ENCODE results near the gene DAPP1.
"Not testable (repeated sequence)": the region's sequence is repeated elsewhere in the genome, so short reads cannot be mapped to it uniquely, and the experiment has no call there.

The DAPP1 gene, protein sequence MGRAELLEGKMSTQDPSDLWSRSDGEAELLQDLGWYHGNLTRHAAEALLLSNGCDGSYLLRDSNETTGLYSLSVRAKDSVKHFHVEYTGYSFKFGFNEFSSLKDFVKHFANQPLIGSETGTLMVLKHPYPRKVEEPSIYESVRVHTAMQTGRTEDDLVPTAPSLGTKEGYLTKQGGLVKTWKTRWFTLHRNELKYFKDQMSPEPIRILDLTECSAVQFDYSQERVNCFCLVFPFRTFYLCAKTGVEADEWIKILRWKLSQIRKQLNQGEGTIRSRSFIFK

DNA sequence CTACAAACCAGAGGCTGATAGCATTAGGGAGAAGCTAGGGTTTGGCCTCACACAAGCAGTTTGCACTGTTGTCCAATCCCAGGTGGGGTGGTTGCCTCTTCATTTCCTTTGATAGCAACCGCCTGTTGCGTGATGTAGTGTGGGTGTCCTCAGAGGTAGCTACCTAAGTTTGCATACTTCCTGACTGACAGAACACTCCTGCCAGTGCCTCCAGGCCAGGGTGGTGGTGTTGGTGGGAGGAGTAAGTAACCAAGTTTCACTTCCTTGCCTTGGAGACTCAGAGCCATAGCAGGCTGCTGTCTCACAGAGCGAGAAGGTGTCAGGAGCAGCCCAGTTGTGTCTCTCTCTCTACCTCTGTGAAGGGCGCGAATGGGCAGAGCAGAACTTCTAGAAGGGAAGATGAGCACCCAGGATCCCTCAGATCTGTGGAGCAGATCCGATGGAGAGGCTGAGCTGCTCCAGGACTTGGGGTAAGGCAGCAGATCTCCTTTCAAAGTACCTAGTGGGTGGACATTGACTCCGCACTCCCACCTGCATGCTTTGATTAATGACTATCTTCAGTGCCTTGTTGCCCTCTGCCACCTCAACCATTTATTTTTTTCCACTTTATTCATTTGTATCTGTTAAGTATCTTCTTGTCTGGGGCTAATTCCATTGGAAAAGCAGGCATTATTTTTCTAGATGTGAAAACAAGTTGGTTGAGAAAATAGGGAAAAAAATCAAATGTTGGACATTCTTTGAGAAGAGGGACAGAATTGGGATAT lies at the start of gene DAPP1:
DAPP1 (plus strand) TSS at position 283 of the 764 bp plus-strand sequence; CDS start at position 370, 87 bp downstream.
- DNase-seq (peak; percentile 71), ATAC-seq (peak; percentile 95)
- Mint-ChIP-seq H3K4me1 (peaks cover 83% of the 10 kb centered on the region), H3K4me3 (peak within 1 kb of the TSS; percentile 81), H3K36me3 (ENCODE audit: low read depth) (peaks cover 9% of the 10 kb centered on the region), H3K27me3 (no peaks in the 10 kb centered on the region), H3K27ac (peak within 1 kb of the TSS; percentile 90), H3K9me3 (no peaks in the 10 kb centered on the region)

DNA sequence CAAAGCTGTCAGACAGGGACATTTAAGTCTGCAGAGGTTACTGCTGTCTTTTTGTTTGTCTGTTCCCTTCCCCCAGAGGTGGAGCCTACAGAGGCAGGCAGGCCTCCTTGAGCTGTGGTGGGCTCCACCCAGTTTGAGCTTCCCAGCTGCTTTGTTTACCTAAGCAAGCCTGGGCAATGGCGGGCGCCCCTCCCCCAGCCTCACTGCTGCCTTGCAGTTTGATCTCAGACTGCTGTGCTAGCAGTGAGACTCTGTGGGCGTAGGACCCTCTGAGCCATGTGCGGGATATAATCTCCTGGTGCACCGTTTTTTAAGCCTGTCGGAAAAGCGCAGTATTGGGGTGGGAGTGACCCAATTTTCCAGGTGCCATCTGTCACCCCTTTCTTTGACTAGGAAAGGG lies 45.8 kb upstream of the DAPP1 start:
- not testable (repeated sequence) for H3K4me3 Mint-ChIP-seq, ATAC-seq
- peaks cover 16% of the 10 kb centered on the region for H3K9me3 Mint-ChIP-seq

DNA sequence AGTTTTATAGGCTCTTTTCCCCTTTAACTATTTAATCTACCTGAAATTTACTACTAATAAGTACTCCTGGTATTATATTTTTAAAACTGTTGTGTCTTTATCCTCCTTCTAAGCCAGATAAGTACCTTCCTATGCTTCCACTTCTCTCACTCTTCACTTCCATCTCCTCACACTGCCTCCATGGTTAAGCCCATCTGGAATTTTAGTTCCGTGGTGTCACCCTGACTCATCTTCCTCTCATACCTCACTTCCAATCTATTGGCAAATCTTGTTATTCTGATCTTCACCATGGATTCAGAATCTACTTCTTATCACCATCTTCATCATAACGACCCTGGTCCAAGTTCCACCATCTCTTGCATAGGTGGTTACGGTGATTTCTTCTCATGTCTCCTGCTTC lies 32.7 kb upstream of the DAPP1 start:
- ATAC-seq (no peak), DNase-seq (no peak)
- H3K4me1 Mint-ChIP-seq: no peaks in the 10 kb centered on the region
- H3K27me3 Mint-ChIP-seq: peaks cover 4% of the 10 kb centered on the region
- H3K9me3 Mint-ChIP-seq: no peaks in the 10 kb centered on the region
- no peaks in the 10 kb centered on the region for H3K36me3 Mint-ChIP-seq (ENCODE audit: low read depth)
- no peak overlapping the region for H3K4me3 Mint-ChIP-seq
- no peak overlapping the region for H3K27ac Mint-ChIP-seq

More for the DNA sequence above, 45.8 kb upstream of the DAPP1 start:
- not testable (repeated sequence) for H3K4me1 Mint-ChIP-seq; H3K27ac Mint-ChIP-seq; DNase-seq; H3K36me3 Mint-ChIP-seq (ENCODE audit: low read depth); H3K27me3 Mint-ChIP-seq

DNA sequence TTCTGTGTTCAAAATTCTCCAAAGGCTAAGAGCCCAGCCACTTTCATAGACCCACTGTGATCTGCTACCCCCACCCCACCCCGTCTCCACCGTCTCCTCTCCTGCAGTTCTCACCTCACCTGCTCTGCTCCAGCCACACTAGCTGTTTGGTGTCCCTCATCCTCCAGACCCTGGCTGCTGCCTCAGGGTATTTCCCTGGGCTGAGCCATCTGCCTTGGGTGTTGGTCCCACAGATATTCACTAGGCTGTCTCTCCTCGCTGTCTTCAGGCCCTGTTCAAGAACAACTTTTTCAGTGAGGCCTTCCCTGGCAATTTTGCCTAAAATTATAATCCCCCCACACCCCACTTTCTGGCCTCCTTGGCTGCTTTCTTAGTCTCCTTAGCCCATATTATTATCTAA lies 31.8 kb upstream of the DAPP1 start:
- peaks cover 10% of the 10 kb centered on the region for H3K27me3 Mint-ChIP-seq
- no peak for DNase-seq
- H3K9me3 Mint-ChIP-seq: no peaks in the 10 kb centered on the region
- H3K4me3 Mint-ChIP-seq: no peak overlapping the region
- no peaks in the 10 kb centered on the region for H3K4me1 Mint-ChIP-seq
- H3K36me3 Mint-ChIP-seq (ENCODE audit: low read depth): no peaks in the 10 kb centered on the region
- no peak overlapping the region for H3K27ac Mint-ChIP-seq
- ATAC-seq: no peak

DNA sequence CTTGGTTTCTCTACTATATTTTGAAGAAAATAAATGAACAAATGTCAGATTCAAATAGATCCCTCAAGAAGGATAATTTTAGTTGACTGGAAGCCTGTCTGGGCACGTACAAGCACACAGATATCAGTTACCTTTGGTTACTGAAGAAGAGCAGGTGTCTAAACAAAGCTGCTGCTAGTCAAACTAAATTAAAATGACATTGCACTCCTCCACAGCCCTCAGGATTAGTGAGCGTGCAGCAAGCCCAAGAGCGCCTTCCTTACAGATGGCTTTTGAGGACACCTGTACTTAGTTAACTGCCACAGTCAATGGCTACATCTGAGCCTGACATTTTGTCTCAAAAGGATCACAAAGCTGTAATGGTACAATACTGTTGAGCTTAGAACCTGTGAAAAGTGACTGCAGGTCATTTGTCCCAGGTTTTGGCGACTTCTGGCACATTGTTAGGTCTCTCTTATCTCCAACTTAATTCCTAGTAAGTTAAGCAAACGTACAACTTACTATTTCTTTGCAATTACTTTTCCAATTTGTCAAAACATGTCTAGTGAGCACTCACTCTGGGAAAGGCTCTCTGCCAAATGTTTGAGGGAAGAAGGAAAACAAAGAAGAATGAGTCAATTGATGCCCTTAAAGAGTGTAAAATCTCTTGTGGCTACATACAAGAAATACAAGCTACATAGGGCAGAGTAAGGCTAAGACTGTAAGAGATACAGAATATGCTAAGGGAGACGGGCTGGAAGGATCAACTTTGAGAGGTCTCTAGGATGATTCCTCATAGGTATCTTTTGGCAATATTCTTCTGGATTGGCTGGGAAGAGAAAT lies 25.6 kb upstream of the DAPP1 start:
- Mint-ChIP-seq H3K4me3 (no peak overlapping the region), H3K36me3 (ENCODE audit: low read depth) (no peaks in the 10 kb centered on the region), H3K9me3 (no peaks in the 10 kb centered on the region), H3K27me3 (peaks cover 24% of the 10 kb centered on the region), H3K27ac (no peak overlapping the region), H3K4me1 (no peaks in the 10 kb centered on the region)
- DNase-seq (no peak), ATAC-seq (no peak)

DNA sequence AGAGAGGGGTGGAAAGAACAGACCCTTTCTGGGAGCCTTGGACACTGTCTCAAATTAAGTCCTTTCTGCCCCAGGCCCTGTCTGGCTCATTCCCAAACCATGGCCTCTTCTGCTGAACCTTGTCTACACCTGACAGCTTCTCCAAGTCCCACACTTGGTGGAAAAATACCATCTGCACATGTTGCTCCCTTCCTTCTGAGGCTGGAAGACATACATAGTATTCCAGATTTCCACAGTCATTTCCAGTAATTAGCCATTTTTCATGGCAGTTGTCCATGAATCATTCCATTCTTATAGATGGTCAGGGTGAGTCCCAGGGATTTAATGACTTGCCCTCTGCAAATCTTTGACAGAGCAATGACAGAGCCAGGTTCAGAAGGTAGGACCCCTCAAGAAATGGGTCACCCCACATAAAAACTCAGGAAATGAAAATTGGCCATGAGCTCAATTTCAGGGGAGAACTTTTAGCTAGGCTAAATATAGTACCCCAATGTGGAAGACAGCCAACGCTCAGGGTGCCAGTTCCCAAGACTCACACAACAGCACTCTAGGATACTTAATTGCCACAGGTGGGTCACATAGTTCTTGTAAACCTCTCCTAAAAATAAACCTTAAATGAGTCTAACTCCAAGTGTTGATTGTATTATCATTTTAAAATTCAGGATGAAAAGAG lies 16.2 kb upstream of the DAPP1 start:
- H3K4me3 Mint-ChIP-seq: no peak overlapping the region
- no peaks in the 10 kb centered on the region for H3K9me3 Mint-ChIP-seq
- H3K36me3 Mint-ChIP-seq (ENCODE audit: low read depth): no peaks in the 10 kb centered on the region
- H3K27ac Mint-ChIP-seq: no peak overlapping the region
- no peaks in the 10 kb centered on the region for H3K4me1 Mint-ChIP-seq
- ATAC-seq: no peak
- peaks cover 44% of the 10 kb centered on the region for H3K27me3 Mint-ChIP-seq
- DNase-seq: no peak

DNA sequence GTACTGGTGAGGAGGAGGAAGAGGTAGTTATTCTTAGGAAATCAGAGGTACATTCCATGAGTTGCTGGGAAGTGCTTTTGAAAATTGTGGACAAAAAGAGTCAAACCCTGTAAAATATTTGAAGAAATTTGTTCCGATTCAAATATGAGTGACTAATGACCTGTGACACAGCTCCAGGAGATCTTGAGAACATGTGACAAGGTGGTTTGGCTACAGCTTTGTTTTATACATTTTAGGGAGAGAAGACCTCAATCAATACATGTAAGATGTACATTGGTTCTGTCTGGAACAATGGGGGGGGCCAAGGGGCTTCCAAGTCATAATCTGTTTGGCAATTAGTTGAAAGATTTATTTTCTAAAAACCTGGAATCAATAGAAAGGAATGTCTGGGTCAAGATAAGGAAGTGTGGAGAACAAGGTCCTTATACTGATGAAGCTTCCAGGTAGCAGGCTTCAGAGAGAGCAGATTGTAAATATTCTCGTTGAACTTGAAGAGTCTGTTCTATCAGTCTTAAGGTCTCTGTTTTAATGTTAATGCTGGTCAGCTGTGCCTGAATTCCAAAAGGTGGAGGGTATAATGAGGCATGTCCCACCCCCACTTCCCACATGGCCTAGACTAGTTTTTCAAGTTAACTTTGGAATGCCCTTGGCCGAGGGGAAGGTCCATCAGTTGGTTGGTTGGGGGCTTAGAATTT lies 15.5 kb upstream of the DAPP1 start:
- H3K4me3 Mint-ChIP-seq: no peak overlapping the region
- H3K27me3 Mint-ChIP-seq: peaks cover 37% of the 10 kb centered on the region
- no peak overlapping the region for H3K27ac Mint-ChIP-seq
- H3K9me3 Mint-ChIP-seq: no peaks in the 10 kb centered on the region
- no peak for DNase-seq
- no peak for ATAC-seq
- H3K36me3 Mint-ChIP-seq (ENCODE audit: low read depth): no peaks in the 10 kb centered on the region
- H3K4me1 Mint-ChIP-seq: no peaks in the 10 kb centered on the region

DNA sequence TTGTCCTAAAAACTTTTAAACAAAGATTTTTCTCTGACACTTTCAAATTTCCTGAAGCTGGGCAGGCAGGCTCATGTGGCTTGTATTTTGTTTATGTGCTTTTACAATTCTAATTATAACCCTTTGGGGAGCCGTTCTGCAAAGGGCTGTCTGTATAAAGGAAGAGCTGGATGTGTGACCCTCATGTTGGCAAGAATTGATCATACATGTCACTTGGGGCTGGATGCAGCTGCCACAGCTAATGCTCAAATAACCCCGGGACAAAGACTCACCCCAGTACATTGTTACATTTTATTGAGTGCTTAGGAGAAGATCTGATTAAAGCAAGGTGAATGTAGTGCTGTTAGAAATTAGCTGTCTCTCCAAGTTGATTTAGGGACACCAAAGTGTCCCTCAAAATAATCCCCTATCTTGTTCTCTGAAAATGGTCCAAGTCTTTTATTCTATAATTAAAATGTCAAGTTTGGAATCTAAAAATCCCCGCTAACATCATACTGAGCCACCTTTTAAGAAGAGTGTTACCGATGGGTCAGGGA lies 13.0 kb upstream of the DAPP1 start:
- Mint-ChIP-seq H3K4me1 (no peaks in the 10 kb centered on the region), H3K27ac (no peak overlapping the region), H3K9me3 (no peaks in the 10 kb centered on the region), H3K27me3 (peaks cover 29% of the 10 kb centered on the region), H3K4me3 (no peak overlapping the region), H3K36me3 (ENCODE audit: low read depth) (no peaks in the 10 kb centered on the region)
- ATAC-seq: no peak
- no peak for DNase-seq

DNA sequence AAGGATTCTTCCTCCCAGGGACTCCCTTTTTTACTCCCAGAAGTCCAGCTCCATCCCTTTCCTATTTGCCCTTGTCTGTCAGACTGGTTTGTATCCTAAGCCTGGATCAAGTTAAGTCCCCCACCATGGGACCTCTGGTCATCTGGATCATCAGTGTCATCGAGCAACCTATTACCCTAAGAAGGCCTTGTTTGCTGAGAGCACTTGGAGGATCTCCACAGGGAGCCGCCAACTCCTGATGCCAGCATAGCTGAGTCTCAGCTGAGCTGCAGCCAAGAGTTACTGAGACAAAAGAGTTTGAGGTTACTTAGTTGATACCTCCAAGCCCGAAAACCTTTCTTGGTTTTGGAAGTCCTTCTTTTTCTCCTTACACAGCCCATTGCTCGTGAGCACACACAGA lies 10.1 kb upstream of the DAPP1 start:
- no peaks in the 10 kb centered on the region for H3K36me3 Mint-ChIP-seq (ENCODE audit: low read depth)

DNA sequence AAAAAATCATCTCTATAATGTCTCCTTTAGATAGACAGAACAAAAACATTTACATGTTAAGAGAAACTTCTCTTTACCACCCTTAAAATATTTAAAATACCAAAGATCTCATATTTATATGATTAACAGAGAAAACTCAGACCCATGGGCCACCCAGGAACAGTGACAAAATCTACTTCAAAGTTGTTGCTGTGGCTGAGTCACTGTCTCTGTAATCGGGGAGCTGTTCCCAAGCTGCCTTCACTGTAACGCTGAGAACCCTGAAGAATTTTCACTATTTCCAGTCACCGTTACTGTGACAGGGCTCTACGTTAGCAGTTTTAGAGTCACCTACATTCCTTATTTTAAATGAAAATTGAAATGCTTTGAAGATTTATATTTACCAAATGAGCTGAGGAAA lies 9.0 kb upstream of the DAPP1 start:
- Mint-ChIP-seq H3K4me3 (no peak overlapping the region), H3K36me3 (ENCODE audit: low read depth) (no peaks in the 10 kb centered on the region), H3K27me3 (peaks cover 11% of the 10 kb centered on the region), H3K27ac (no peak overlapping the region), H3K4me1 (peaks cover 7% of the 10 kb centered on the region), H3K9me3 (no peaks in the 10 kb centered on the region)
- DNase-seq (no peak), ATAC-seq (no peak)

More for the DNA sequence above, 10.1 kb upstream of the DAPP1 start:
- ATAC-seq: no peak
- no peaks in the 10 kb centered on the region for H3K9me3 Mint-ChIP-seq
- peaks cover under 1% of the 10 kb centered on the region for H3K4me1 Mint-ChIP-seq
- no peak overlapping the region for H3K27ac Mint-ChIP-seq
- no peak overlapping the region for H3K4me3 Mint-ChIP-seq
- peaks cover 11% of the 10 kb centered on the region for H3K27me3 Mint-ChIP-seq
- no peak for DNase-seq

DNA sequence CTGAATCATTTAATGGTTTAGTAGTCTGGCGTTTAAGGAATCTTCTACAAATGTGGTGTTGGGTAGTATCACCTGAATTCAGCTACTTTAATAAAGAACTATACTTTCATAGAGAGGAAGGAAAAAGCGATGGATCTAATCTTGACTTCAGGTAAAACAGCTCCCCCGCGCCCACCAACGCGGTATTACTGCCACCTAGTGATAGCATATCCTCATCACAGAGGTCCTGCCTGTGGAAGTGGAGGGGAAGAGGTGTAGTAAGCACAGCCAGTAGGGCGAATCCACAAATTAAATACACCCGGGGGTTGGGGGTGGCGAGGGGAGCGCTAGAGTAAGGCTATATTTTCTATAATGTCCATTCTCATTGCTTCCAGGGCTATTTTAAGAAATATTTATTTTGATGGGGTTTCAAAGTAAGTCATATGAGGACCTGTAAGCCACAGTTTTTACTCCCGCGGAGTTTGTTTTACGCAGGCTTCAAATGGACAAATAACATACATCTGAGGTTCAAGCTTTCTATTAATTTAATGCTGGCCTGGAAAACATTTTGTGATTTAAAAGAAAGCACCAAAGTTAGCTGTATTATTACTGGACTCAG lies 8.3 kb upstream of the DAPP1 start:
- Mint-ChIP-seq H3K27me3 (peaks cover 11% of the 10 kb centered on the region), H3K4me3 (no peak overlapping the region), H3K9me3 (no peaks in the 10 kb centered on the region), H3K4me1 (peaks cover 13% of the 10 kb centered on the region), H3K27ac (no peak overlapping the region), H3K36me3 (ENCODE audit: low read depth) (no peaks in the 10 kb centered on the region)
- DNase-seq: peak; percentile 71
- peak; percentile 86 for ATAC-seq

DNA sequence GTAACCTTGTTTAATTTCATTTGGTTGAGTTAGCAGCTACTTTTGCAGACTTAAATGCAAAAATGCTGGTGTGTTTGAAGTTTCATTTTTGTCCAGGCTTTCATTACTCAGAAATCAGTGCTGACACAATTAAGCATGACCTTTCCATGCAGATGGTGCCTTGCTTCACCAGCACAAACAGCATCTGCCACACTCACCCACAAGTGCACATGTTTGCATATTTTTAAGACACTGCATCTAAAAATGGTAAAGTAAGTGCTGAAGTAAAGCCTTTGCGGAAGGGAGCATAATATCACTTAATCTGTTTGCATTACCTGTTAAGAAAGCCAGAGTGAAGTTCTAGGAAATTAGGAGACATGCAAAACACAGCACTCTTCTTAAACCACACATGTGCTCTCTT lies 7.3 kb upstream of the DAPP1 start:
- ATAC-seq (no peak), DNase-seq (no peak)
- Mint-ChIP-seq H3K4me3 (no peak overlapping the region), H3K4me1 (peaks cover 22% of the 10 kb centered on the region), H3K27ac (no peak overlapping the region), H3K9me3 (no peaks in the 10 kb centered on the region), H3K36me3 (ENCODE audit: low read depth) (no peaks in the 10 kb centered on the region), H3K27me3 (peaks cover 8% of the 10 kb centered on the region)

DNA sequence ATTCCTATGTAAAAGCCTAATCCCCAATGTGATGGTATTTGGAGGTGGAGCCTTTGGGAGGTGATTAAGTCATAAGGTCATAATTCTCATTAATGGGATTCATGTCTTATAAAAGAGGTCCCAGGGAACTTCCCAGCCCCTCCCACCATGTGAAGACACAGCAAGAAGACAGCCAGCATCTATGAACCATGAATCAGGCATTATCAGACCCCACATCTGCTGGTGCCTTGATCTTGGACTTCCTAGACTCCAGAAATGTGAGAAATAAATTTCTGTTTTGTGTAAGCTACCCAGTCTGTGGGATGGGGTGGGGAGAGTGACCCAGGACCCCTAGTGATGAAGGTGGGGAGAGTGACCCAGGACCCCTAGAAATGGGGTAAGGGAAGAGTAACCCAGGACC lies 6.1 kb upstream of the DAPP1 start:
- H3K36me3 Mint-ChIP-seq (ENCODE audit: low read depth): no peaks in the 10 kb centered on the region
- H3K27me3 Mint-ChIP-seq: peaks cover 2% of the 10 kb centered on the region
- no peak overlapping the region for H3K27ac Mint-ChIP-seq
- ATAC-seq (no peak), DNase-seq (no peak)
- H3K9me3 Mint-ChIP-seq: no peaks in the 10 kb centered on the region
- peaks cover 30% of the 10 kb centered on the region for H3K4me1 Mint-ChIP-seq
- H3K4me3 Mint-ChIP-seq: no peak overlapping the region
